ENCODE results near the gene GEMIN7.
"Not testable (repeated sequence)": the region's sequence is repeated elsewhere in the genome, so short reads cannot be mapped to it uniquely, and the experiment has no call there.

Gene GEMIN7

DNA sequence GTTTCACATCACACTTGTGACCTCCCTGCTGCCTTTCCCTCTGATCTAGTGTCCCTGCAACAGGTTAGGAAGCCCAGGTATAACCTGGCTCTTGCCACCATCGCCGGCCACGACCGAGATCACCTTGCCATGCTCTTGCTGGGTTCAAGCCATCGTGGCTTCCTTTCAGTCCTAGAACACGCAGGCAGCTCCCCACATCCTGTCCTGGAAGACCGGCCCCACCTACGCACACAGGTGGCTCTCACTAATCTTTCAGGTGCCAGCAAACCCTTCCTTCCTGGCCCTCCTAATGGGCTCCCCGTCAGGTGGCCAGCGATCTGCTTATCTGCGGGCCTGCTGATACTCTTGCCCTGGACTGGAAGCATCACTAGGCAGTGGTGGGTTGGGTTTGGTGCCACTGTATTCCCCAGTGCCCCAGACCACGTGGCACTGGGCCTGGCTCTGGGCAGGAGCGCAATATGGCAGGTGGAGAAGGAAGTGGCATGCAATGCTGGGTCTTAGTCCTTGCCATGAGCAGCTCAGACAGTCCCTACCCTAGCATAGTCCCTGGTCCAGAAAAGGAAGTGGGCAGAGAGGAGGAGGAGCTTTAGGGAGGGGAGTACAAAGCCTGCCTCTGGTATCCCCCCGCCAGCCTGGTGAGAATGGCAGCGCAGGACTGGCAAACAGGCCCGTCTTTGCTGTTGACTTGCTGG, 25.7 kb downstream of the GEMIN7 start:
- DNase-seq (ENCODE audit: low read depth), result no peak

DNA sequence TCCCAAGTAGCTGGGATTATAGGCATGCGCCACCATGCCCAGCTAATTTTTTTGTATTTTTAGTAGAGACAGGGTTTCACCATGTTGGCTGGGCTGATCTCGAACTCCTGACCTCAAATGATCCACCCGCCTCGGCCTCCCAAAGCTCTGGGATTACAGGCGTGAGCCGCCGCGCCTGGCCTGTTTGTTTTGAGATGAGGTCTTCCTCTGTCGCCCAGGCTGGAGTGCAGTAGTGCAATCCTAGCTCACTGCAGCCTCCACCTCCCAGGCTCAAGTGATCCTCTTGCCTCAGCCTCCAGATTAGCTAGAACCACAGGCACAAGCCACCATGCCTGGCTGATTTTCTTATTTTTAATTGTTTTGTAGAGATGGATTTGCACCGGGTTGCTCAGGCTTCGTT, 27.3 kb downstream of the GEMIN7 start:
- not testable (repeated sequence) for DNase-seq (ENCODE audit: low read depth)

DNA sequence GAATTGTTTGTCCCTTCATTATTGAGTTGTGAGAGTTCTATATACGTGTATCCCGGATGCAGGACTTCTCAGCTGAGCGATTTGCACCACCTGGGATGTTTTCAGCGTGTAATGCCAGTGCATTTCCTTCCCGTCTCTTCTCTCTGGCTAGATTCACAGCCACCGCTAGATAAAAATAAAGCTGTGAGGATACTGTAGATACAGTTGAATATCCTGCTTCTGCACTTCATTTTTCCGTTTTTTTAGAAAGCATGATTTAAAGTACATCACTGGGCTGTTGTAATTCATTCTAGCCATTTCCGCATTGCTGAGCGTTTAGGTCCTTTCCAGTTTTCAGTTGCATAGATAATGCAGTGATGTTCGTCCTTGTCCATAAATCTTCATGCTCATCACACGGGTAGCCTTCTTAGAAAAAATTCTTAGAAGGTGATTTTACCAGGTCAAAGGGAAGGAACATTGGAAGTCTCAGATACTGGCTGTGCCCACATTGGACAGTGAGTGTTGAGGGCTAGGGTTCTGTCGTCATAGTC, 28.6 kb downstream of the GEMIN7 start:
- DNase-seq (ENCODE audit: low read depth), result no peak

DNA sequence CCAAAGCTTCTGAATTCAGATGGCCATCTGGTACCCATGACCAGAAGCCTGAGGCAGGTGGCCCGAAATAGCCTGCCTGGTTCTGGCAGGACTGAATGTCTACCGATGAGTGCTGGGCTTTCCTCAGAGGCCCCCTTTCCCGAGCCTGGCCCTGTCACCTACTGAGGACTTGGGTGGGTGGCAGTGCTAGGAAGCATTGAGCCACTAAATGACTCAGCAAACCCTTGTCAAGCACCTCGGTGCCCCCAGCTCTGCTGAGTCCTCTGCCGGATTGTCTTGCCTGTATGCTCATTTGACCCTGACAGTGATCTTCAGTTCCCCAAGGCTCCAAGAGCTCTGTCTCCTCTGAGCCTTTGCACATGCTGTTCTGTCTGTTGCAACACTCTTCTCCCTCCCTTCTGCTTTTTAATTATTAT, 31.8 kb downstream of the GEMIN7 start:
- DNase-seq (ENCODE audit: low read depth), result no peak

DNA sequence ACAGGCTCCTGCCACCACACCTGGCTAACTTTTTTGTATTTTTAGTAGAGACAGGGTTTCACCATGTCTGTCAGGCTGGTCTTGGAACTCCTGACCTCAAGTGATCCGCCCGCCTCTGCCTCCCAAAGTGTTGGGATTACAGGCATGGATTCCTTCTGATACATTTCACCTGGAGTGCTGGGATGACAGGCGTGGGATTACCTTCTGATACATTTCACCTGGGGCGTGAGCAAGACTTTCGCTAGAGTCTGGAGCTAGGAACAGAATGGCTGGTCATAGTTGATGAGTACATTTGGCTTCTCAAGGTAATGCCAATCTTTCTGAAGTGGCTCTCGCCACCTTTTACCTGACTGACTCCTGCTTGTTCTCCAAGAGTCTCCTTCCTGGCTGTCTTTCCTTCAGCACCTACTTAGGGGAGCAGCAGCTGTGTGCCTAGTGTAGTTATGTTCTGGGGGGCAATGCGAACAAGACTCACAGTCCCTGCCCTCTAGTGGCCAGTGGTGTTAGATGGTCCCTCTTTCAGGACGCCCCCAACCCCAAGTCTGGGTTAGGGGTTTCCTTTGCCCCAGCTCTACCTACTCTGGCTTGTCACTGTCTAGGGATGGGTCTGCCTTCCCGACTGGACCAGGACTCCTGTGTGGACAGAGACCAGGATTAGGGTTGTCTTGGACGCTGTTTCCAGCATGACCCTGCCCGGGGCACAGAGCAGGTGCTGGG, 33.2 kb downstream of the GEMIN7 start:
- no peak for DNase-seq (ENCODE audit: low read depth)

DNA sequence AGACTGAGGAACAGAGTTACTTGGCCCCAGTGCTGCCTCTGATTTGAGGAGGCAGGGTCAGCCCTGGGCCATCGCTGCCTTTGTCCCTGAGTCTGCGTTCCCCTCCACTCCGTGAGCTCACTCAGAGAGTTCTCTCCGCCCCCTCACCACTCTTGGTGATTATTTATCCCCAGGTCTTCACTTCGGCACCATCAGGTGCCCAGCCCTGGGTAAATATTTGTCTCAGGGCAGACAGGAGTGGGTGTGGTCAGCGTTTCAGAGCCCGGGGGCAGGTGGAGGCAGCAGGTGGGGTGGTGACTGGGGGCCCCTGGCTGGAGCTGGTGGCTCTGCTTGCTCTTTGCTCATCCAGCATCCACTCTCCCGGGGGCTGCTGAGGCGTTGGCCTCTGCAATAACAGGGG, 34.6 kb downstream of the GEMIN7 start:
- DNase-seq (ENCODE audit: low read depth), result no peak

DNA sequence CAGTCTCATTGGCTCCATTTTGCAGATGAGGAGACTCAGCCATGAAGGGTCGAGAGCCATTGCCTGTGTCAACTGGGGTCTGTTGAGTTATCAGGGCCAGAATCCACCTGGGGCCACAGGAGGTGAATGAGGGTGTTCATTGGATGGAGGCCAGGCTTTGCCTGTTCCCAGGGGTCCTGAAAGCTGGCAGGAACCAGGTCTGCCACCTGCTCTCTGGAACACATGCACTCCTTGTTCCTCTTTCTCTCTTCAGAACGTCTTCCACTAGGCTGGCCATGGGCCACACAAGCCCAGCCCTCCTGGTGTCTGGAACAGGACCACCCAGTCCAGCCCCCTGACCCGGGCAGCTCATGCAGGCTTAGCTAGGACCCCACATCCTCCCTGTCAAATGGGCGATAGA, 35.1 kb downstream of the GEMIN7 start:
- DNase-seq (ENCODE audit: low read depth), result no peak

DNA sequence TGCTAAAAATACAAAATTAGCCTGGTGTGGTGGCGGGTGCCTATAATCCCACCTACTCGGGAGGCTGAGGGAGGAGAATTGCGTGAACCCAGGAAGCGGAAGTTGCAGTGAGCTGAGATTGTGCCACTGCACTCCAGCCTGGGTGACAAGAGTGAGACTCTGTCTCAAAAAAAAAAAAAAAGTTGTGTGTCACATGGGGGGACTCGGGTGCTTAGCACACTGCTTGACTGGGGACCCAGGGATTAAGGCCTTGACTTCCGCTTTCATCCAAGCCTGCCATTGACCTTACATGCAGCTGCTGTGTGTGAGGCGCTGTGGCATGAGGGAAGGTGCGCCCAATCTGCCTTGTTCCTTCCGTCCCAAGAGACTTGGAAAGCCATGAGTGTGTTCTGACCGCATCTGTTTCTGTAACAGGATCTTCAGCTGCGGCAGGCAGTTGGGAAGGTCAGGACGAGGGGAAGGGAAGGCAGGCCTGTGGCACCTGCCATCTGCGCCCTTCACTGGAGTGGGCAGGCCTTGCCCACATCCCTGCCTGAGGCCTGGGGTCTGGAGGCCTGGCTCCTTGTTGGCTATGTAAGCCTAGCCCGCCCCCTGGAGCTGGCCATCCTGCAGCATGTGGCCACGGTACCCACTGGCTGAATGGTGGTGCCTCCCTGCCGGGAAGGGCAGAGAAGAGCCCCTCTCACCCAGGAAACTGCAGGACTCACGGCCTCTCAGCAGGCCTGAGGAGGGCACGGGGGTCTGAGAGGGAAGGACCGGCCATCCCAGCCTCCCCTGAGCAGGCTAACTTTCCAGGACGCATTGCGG, 37.0 kb downstream of the GEMIN7 start:
- DNase-seq (ENCODE audit: low read depth), result no peak

DNA sequence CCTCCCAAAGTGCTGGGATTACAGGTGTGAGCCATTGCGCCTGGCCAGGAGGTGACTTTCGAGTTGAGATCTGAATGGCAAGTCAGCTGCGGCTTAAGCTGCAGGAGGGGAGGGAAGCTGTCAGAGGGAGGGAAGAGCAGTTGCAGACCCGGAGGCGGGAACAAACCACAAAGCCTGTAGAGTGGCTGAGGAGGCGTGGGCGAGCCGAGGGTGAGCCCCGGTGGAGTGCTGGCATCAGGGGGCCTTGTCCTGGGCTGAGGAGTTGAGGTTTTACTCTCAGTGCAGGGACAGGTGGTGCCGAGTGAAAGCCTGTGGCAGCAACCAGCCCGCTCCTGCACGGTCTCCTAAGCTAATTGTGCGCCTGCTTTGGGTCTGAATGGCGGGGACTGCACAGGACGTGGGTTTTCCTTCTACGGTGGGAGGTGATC, 38.1 kb downstream of the GEMIN7 start:
- peak; percentile 41 for DNase-seq (ENCODE audit: low read depth)

DNA sequence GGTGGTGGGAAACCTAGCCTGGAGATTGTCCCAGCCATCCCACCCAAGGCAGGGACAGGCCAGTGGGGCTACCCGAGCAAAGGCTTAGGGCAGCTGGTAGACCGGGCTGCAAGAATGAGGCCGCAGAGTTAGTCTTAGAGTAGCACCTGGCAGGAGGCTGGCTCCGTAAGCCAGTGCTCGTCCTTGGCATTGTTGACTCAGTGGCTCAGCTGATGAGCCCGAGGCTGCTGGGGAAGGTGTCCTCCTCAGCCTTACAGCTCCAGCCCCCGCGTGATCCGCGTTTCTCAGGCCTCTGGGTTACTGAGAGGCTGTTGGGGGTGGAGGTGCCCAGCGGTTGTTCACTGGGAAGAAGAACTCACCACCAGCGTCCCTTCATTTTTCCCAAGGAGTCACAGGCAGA, 38.6 kb downstream of the GEMIN7 start:
- no peak for DNase-seq (ENCODE audit: low read depth)

DNA sequence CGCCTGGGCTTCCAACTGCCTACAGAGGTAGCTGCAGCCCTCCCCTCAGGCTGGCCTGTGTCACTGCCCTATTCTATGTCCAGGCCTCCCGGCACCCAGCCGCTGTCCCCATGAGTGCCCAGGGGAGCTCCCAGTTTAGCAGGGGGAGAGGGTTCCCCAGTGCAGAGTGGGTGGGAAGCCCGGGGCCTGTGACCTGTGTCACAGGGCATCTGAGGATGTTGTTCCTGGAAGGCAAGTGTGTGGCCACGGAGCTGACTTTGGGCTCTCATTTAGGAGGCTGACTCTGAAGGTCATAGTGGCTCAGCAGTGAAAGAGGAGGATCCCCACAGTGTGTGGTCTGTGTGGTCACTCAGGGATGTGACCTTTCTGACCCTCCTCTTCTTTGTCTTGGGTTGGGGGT, 39.0 kb downstream of the GEMIN7 start:
- no peak for DNase-seq (ENCODE audit: low read depth)

DNA sequence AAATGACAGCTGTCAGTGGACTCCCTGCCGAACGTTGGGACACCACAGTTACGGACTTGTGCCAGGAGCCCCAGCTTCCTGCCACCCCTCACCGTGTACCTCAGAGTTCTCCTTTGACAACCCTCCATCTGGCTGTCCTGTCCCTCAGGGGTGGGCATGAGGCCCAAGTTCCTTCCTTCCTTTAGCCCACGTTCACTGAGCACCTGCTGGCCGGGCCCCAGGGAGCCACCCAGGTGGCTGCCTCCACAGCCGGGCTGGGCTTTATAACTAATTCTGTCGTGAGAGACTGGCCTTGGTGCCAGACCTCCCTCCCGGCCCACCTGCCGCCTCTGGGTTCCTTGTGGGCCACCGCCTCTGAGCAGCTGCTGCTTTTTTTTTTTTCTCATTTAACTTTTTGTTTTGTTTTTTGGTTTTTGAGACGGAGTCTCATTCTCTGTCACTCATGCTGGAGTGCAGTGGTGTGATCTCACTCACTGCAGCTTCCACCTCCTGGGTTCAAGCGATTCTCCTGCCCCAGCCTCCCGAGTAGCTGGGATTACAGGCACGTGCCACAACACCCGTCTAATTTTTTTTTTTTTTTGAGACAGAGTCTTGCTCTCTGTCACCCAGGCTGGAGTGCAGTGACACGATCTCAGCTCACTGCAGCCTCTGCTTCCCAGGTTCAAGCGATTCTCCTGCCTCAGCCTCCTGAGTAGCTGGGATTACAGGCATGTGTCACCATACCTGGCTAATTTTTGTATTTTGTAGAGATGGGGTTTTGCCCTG, 39.7 kb downstream of the GEMIN7 start:
- not testable (repeated sequence) for DNase-seq (ENCODE audit: low read depth)

DNA sequence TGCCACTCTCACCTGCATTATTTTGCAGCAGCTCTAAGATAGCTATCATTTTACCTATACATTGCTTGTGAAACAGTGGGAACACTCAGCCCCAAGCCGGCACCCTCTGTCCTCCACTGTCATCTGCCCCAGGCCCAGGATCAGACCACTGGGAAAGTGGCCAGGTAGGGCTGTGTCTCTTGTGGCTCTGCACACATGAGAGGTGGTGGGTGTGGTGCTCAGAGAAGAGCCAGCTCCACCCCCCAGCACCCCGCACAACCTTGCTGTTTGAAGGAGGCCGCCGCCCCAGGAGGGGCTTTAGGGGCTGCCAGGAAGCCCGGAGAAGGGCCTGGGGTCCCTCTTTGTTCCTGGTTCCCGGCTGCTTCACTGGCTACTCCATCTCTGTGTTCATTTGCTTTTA, 40.5 kb downstream of the GEMIN7 start:
- DNase-seq (ENCODE audit: low read depth), result no peak

DNA sequence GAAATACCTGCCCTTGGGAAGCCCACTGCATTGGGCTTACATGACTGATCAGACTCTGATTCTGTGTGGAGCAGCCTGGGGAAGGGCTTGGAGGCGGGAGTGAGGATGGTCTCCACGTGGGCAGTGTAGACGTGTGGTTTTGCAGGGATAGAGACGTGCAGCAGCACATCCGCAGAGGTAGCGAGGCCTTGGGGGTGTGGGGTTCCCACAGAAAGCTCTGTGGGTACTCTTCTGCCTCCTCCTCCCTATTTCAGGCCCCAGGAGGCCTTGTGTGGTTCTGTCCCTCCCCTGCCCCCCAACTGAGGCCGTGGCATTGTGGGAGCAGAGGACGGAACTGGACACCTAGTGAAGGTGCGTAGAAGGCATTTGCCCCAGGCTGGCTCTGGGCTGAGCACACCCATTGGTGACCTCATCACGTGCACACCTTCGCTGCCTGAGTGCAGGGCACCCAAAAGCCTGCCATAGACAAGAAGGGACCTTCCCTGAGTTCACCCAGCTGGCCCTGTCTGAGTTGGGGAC, 42.8 kb downstream of the GEMIN7 start:
- no peak for DNase-seq (ENCODE audit: low read depth)

DNA sequence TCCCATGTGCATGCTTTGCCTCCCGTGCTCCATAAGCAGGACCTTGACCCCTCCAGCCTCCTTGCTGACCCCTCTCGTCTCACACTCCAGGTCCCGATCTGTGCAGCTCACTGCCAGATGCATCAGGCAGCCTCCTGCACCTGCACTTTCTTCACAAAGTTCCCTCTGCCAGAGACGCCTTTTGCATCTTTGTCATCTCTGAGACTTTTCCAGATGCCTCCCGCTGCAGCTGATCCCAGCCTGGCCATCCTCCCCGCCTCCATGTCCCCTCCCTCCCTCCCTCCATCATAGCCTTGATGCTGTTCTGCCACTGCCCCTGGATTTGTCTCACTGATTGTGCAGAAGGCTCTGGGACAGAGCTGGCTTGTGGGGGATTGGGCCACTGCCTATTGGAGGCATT, 43.8 kb downstream of the GEMIN7 start:
- DNase-seq (ENCODE audit: low read depth), result no peak

DNA sequence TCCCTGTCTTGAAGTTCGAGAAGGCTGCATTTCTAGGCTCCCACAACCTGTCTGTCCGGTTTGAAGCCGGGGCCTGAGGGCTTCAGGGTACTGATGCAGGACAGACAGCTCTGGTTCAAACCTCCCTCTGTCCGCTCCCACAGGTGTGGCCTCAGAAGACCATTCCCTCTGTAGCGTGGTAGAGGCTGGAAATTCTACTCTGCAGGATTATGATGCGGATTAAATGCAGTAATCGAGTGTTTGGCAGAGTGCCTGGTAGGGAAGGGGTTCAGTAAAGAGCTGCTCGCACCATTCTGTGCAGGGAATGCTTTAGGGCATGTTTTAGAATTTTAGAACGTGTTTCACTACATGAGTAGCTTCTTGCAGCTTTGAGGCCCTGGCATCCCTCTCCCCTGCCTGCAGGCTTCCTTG, 44.4 kb downstream of the GEMIN7 start:
- DNase-seq (ENCODE audit: low read depth), result no peak

DNA sequence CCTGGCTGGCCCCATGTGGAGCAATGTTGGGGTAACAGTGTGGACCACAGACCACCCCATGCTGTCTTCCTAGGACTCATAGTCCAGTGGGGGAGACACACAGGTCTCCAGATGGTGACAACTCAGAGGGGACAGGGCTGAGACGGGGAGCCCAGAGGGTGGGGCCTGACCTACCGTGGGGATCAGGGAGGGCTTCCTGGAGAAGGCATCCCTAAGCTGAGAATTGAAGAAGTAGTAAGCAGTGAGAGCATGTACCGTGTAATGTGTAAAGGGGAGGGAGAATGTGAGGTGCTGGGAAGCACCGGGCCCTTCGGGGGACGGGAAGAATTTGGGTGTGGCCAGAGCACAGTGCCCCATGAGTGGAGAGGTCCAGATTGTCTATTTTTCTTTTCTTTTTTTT, 45.0 kb downstream of the GEMIN7 start:
- no peak for DNase-seq (ENCODE audit: low read depth)

DNA sequence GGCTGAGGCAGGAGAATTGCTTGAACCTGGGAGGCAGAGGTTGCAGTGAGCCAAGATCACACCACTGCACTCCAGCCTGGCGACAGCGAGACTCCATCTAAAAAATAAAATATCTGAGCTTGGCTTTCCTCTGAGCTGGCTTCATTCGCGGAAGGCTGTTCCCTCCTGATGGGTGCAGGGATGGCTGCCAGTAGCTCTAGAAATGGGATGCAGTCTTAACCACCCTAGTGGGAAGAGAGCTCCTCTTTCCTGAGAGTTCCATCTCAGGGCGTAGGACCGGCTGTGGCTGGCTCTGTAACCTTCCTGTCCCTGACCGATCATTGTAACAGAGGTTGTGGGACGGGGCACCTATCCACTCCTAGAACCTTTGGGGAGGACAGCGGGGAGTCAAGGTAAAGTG, 46.3 kb downstream of the GEMIN7 start:
- DNase-seq (ENCODE audit: low read depth), result no peak

DNA sequence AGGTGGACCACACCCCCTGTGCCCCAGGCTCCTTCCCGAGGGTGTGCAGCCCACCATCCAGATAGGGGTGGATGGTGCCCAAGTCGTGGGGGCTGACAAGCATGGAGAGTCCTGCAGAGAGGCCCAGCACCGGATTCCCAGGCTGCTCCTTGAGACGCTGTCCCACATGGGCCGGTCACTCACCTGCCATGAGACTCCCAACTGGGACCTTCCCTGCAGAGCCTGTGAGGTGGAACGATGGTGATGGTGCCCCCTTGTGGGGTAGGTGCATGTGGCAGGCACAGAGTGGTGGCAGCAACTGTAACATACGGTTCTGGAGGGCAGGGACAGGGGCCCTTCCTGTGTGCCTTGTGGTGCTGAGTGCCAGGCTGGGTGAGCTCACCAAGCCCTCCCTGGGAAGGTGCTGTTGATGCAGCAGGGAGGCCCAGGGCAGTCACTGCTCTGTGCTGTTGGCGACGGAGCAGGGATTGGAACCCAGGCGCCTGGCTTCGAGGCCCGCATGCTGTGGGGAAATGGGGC, 47.0 kb downstream of the GEMIN7 start:
- peak; percentile 40 for DNase-seq (ENCODE audit: low read depth)

DNA sequence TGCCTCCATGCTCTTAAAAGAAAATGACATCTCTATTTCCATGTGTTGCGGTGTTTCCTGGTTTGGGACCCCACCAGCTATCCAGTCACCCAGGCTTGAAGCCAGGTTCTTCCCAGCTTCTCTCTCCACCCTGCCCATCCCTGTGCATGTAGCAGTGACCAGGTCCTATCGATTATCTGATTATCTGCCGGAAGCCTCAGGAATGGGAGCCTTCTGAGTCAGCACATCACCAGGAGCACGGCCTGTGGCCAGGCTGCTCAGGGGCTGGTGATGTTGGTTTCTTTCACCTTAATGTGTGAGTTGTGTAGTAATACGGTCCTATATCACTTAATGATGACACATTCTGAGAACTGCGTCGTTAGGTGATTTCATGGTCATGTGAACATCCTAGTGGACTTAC, 47.6 kb downstream of the GEMIN7 start:
- no peak for DNase-seq (ENCODE audit: low read depth)

DNA sequence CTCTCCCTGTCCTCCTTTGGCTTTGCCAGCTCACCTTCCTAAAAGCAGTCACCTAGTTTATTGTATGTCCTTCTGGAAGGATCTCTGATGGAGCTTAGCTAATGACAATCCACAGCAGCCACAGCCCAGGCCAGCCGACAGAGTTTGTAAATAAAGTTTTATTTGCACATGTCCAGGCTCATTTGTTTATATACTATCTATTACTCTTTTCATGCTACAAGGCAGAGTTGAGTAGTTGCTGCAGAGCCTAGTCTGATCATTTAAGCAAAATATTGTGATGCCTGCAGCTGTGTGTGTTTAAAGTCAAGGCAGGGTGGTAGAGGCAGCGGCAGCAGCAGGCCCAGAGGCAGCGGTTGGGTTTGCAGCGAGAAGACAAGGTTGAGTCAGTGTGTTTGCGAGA, 49.1 kb downstream of the GEMIN7 start:
- DNase-seq (ENCODE audit: low read depth), result no peak

DNA sequence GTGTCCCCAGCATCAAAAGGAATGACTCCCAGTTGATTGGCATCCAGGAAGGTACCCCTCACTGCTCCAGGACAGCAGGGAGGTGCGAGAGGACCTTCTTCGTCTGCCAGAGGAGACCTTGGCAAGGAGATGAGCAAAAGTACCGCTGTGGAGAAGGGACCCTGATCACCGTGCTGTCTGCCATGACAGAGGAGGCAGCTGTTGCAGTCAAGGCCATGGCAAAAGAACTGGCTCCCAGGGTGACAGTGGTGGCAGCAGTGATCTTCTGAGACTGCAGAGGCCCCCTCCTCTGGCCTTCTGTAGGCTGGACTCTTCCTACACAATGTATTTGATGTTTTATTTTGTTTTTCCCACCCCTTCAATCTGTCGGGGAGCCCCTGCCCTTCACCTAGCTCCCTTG, 49.7 kb downstream of the GEMIN7 start:
- no peak for DNase-seq (ENCODE audit: low read depth)

Measured in stimulated activated CD8-positive, alpha-beta memory T cell treated with anti-CD3 and anti-CD28 coated beads, Interleukin-12 subunit alpha, Interleukin-12 subunit beta, amount 100 ng/mL, for 4 hours (primary cell).